Activated CD4-positive, alpha-beta T cell treated with anti-CD3 and anti-CD28 coated beads, Interleukin-2, Interleukin-4, amounts not matched to agents 100 ng/mL and 50 ng/mL, durations not matched to agents 16 hours and 8 hours (primary cell): ENCODE results near the gene OGFRL1.

Experiments used
- DNase-seq: peaks from one replicate; pipeline ENCODE4 v3.0.0-alpha.2; 2020; ENCODE audit warnings: low spot score

Gene OGFRL1

DNA sequence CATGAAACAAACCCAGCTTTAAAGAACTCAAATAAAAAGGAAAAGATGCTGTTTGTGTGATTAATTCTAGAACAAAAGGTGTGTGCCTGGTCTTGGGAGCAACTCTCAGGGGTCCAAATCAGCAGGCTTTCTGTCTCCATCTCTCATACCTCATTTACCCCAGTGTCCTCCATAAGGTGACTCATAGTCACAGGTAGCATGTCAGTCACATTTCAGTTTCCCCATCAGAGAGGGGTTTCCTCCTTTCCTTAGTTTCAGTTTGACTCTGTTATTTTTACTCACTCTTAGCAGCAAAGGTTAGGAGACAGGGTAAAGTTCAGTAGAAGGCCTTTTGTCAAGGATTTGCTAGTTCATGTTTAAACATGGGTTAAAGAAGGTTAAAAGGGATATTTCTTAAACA lies 46.2 kb downstream of the OGFRL1 start:
- DNase-seq = no peak

DNA sequence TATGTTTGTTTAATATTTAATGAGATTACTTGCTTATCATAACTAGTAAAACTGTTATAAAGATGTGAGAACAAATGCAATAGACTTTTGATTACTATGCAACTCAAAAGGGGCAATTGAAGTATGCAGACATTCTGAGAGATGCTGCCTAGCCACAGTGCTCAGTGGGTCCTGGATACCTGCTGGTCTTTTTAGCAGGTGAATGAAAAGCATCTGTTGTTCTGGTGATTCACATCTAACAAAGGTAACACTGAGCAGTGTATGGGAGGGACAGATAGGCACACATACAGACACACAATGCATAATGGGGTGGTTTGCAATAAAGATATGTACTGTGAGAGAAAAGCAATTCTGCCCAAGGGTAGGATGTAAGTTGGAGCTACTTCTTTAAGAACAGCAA lies 46.9 kb downstream of the OGFRL1 start:
- DNase-seq = no peak

DNA sequence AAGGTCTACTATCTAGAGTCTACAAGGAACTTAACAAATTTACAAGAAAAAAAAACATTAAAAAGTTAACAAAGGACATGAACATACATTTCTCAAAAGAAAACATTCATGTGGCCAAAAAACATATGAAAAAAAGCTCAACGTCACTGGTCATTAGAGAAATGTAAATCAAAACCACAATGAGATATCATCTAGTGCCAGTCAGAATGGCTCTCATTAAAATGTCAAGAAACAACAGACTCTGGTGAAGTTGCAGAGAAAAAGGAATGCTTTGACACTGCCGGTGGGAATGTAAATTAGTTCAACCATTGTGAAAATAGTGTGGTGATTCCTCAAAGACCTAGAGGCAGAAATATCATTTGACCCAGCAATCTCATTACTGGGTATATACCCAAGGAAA lies 48.3 kb downstream of the OGFRL1 start:
- no peak for DNase-seq

DNA sequence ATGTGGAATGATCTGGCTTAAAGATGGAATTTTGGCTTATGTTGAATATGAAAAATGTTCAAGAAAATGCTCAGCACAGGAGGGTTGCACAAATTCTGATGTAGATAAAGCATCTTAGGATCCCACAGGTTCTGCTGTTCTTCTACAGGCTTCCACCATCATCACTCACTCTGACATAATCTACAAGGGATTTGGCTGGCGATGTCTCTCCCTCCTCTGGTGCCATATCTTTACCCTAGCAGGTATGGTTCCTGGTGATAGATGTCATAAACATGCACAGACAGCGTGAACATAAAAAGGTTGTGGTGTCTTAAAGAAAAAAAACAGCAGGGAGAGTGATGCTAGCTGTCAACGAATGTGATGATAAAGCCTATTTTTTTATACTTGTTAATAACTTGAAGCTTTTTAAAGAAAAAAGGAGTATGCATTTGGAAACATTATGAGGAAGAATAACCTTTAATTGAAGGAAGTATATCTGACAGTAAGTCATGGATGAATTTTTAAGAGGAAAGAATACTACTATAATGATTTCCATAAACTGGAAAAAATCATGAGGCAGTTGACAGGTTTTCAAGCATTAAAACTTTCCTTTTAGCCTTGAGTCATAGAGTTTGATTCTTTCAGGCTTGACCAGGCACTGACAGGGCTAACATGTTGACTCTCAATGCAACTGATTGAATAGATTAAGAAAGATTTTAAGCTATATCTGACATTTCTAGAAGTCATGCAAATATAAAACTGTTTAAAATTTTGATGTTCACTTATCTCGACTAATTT lies 50.1 kb downstream of the OGFRL1 start:
- no peak for DNase-seq

DNA sequence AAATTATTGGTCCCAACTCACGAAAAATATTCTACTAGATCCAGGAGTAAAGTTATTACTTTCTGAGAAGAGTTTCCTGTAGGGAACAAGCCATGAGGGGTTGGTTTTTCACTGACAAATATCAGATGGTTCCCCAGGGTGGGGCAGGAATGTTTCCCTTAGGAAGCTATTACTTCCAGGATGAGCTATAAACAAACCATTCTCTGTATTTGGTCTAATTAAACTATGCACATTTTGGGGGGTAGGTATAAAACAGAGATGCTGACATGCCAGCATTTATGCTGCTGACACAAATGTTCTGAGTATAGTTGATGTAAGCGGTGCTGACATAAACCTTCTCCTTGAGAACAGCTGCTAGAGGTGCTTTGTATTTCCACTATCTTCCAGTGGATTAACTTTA lies 54.2 kb downstream of the OGFRL1 start:
- no peak for DNase-seq

DNA sequence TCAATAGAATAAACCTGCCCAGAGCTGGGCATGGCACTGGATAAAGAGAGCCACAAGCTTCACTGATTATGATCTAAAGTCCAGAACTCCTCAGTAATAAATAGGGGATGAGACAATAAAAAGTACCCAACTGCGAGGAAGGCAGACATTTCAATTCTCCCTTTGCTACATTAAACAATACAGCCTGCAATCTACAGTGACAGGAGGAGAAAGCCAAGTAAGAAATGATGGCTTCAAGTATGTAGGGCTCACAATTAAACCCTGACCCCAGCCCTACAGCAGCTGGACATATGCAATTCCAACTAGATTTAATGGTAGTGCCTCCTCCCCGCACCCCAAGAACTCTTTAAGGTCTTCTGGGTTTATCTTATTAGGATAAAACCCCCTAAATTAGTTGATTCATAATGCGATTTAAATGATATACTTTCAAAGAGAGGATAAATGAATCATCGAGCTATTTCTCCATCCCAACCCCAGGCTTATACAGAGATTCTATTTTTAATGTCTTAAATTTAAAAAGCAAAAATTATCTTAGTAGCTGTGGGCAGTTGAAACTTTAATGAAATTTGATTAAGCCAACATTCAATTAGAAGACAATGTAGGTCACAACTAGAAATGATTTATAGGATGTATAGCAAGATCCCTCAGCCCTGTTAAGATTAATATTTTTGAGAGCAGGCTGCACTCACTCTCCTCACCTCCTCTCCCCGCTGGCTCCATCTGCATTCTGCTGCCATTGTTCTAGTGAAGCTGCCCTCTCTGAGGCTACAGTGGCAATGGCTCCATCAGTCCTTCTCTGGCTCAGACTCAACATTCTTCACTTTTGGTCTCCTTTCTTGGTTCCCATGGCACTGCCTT lies 57.1 kb downstream of the OGFRL1 start:
- DNase-seq = no peak

DNA sequence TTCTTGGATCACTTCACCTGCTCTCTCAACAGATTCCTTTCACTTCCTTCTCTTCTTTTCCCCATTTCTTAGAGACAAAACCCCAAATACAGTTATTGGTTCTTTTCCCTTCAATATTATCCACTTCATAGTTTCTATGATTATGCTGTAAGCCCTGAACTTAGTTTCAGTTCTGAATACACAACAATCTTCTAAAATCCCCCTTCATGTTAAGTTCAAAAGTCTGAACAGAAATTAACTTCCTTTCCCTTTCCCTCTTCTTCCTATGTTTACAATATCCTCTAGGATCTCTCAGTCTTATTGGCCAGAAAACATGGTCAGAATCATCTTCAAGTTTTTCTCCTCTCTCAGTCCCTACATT lies 57.7 kb downstream of the OGFRL1 start:
- DNase-seq = no peak

DNA sequence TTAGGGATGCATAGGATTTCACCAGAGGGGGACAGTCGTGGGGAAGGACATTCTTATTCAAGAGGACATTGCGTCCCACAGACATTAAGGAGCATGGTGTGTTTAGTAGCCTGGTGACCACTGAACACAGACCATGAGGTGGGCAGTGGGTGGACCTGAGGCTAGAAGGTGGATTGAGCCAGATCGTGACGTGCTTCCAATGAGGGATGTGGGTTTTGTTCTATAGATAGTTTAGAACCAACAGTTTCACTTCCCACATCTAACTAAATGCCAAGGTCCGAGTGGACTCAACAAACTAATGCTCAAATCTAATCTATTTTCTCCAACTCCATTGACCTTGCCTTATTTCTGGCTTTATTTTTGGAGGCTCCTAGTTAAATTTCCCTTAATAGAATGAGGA lies 58.5 kb downstream of the OGFRL1 start:
- DNase-seq = no peak

DNA sequence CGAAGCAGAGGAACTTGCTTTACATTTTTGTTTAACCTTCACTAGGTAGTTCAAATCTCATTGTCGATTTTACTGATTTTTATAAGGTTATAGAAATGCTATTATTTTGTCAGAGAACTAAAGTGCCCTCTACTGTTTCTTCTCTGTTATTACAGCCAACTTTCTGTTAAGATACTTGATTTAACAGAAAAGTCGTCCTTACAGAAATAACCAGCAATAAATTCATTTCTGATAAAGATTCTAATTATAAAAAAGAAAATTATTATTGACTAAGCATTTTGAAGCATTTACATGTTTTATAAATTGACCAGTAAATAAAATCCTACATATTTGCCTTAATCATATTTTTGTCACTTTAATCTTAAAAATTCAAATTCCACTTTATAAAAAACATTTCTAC lies 60.8 kb downstream of the OGFRL1 start:
- DNase-seq = peak; percentile 6

DNA sequence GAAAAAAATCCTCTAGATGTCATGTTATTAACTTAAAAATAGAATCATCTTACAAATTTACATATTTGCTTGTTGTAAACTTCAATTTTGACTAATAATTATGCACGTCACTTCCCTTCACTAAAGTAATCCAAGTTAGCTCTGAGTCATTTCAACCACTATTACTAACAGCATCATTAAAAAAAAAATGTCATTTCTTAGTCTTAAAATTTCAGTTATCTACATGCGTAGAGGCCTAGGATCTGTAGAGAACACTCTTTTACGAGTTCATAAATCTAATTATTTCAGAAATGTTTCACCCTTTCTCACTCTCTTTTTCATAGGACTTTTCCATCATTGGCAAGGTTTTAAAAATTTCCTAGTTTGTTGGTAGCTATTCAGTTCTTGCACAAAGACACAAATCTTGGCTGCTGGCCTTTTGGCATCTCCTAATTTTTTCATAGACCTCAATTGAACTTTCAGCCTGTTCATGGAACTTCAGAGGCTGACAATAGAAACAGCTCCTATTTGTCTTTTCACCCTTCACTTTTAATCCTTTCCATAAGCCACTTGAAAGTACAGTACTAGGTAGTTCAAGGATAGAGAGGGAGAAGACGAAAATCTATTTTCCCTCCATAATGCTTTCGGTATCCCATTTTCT lies 61.5 kb downstream of the OGFRL1 start:
- no peak for DNase-seq

DNA sequence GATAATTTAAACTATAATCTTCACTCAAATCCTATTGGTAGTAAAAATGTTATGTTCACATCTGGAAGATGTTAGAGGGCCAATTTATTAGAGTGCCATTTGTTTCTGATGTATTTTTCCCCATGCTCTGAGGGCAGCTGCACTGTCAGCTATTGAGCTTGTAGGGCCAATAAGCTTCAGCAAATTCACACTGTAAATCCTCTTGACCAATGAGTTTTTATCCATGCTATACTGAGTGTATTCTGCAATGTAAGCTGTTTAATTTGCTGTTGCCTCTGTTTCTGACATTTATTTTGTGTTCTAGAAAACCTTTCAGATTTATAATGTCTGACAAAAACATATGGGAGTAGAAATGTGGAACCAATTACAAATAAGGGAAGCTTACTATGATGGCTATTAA lies 62.6 kb downstream of the OGFRL1 start:
- no peak for DNase-seq
